NCI-H748 treated with DMSO at 0.1 percent for 48 hours (cell line): ENCODE data around the gene ARG2.
A peak's percentile ranks its signal among the peaks of the same experiment; 100 is the strongest.
"Not testable (repeated sequence)": the region's sequence is repeated elsewhere in the genome, so short reads cannot be mapped to it uniquely, and the experiment has no call there.

Experiments used
- DNase-seq: peaks from one replicate; lab custom pipeline; 2025; lab: John Stamatoyannopoulos, UW

ARG2 gene

DNA sequence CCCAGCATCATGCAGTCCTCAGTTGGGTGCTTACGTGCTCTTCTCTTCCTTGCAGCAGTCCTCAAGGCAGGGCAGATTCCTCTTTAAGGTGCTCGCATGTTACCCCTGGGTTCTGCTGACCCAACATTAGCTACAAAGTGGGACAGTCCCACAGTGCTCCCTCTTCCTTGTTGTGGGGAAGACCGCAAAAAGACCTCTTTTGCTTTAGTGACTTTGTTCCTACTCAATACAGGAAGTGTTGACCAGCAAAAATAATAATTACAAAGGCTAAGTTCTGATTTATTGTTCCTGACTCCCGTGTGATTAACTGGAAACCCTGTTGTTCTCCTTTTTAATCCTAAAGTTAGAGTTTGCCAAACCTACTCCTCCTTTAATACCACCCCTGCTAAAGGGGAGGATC is 33.4 kb upstream of the ARG2 start:
- no peak for DNase-seq

DNA sequence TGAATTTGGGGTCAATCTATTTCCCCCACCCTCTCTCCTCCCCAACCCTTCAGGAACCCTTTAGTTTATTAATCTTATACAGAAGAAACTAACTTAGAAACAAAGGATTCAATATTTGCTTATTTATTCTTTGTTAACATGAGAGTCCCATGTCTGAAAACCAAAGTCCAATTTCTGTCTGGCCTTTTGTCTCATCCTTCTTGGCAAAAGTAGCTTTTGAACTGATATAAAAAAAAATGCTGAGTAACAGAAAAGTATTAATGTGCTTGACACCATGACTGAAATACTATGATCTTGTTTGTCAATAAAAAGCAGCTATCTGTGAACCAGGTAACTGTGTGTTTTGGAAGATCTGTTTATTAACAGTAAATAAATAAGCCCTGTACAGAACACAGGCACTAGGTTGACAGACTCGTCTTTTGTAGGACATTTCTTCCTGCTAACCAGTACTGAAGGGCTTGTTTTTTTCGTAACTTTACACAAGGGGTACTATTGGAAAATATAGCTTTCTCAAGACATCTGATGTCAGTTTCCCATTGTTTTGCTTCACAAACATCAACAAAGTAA is 30.4 kb upstream of the ARG2 start:
- DNase-seq: no peak

DNA sequence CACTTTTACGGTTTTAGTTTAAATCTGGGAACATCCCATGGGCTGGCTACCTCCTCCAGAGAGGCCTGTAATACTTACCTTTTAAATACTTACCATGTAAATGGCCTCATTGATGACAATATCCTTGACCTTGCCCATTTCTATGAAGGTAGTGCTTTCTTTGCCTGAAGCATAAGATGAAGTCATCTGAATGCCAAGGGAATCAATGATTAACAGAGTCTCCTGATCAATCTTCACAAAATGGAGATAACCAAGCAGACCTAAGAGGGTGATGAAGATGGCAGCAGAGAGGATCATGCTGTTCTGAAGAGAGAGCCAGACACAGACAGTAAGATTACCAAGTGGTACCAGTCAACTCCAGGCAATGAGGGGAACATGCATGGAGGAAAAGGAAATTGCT is 26.1 kb upstream of the ARG2 start:
- not testable (repeated sequence) for DNase-seq

DNA sequence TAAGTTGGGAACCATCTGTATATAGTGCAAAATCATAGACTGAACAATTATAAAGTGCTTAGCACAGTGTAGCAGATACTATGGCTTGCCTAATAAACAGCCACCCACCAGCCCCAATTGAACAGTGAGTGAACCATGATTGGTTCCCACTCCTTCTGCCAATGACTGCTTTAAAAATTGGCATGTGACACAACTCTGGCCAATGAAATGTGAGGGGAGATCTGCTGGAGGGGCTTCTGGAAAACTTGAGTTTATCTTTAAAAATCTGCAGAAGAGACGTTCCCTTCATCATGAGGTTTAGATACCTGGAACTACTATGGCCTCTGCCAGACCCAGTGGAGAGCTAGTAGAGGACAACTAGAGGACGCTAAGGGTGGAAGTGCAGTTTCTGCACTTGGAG is 24.3 kb upstream of the ARG2 start:
- no peak for DNase-seq

DNA sequence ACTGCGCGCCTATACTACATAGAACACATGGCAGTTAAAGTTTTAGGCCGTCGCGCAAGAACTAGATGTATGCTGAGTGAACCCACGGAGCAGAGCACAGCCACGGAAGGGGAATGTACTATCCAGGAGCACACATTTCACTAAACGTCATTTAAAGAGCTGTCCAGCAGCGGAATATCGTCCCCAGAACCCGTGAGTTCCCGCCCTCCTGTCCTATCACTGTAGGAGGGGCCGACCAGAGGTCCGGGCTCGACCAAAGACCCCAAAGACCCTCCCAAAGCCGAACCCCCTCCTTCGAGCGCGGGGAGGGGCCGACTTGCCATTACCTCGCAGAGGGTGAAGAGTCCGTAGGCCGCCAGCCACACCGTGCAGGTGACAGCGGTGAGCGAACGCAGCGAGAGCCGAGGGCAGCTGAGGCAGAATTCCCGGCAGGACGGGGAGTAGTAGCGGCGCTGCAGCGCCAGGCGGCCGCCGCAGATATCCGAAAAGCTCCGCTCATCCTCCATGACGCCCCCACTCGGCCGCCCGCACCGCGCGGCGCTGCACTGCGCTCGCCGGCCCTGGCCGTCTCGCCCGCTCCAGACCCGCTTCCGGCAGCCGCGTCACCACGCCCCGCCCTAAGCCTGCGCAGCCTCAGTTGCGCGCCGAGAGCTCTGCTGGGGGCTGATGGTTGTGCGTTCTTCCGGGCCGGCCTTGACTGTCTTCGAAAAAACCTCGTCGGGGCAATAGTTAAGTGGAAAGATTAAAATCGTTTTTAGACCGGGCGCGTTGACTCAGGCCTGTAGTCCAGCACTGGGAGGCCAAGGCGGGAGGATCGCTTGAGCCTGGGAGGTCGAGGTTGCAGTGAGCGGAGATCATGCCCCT is 19.8 kb upstream of the ARG2 start, which contains the start of gene PIGH:
PIGH (minus strand) TSS at position 571 of the 864 bp plus-strand sequence; CDS start at position 506, 65 bp downstream.
- peak; percentile 77 for DNase-seq

DNA sequence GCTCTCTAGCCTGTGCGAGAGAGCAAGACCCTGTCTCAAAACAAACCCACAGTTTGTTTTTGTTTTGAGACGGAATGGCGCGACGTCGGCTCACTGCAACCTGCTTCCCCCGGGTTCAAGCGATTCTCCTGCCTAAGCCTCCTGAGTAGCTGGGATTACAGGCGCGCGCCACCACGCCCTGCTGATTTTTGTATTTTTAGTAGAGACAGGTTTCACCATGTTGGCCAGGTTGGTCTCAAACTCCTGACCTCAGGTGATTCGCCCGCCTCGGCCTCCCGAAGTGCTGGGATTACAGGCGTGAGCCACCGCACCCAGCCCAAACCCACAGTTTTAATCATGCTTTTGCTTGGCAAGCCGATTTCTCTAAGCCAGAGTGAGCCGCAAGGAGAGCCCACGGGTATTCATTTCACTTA is 19.2 kb upstream of the ARG2 start:
- DNase-seq: not testable (repeated sequence)

DNA sequence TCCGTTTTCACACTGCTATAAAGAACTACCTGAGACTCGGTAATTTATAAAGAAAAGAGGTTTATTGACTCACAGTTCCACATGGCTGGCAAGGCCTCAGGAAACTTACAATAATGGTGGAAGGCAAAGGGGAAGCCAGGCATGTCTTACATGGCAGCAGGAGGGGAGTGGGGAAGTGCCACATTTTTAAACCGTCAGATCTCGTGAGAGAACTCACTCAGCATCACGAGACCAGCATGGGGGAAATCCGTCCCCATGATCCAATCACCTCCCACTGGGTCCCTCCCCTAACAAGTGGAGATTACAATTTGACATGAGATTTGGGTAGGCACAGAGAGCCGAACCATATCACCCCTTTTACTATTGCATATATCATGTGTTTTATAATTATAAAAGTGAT is 17.6 kb upstream of the ARG2 start:
- no peak for DNase-seq

DNA sequence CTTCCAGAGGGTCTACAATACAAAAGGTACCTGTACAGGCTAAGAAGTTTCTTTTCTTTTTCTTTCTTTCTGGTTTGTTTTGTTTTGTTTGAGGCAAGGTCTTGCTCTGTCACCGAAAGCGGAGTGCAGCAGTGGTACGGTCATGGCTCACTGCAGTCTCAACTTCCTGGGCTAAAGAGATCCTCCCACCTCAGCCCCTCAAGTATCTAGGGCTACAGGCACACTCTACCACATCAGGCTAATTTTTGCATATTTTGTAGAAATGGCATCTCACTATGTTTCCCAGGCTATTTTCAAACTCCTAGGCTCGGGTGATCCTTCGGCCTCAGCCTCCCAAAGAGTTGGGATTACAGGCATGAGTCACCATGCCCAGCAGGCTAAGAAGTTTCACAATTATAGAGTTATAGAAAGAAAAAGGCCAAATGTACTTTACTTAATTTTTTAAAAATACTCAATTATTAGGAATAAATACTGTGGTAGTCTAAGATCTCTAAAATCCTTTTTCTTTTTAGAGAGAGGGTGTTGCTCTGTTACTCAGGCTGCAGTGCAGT is 16.6 kb upstream of the ARG2 start:
- DNase-seq: no peak

DNA sequence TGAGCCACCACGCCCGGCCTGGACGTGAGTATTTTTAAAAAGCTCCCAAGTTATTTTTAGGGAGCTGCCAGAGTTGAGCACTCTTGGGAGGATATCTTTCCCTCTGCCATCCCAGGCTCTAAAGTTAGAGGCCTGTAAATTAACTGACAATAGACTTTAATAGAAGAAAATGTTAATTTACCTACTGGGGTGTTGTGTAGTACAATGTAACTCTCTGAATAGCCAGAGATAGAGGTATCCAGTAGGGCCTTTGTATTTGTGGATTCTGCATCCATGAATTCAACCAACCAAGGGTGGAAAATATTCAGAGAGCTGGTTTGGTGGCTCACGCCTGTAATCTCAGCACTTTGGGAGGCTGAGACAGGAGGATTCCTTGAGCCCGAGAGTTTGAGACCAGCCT is 12.1 kb upstream of the ARG2 start:
- no peak for DNase-seq

DNA sequence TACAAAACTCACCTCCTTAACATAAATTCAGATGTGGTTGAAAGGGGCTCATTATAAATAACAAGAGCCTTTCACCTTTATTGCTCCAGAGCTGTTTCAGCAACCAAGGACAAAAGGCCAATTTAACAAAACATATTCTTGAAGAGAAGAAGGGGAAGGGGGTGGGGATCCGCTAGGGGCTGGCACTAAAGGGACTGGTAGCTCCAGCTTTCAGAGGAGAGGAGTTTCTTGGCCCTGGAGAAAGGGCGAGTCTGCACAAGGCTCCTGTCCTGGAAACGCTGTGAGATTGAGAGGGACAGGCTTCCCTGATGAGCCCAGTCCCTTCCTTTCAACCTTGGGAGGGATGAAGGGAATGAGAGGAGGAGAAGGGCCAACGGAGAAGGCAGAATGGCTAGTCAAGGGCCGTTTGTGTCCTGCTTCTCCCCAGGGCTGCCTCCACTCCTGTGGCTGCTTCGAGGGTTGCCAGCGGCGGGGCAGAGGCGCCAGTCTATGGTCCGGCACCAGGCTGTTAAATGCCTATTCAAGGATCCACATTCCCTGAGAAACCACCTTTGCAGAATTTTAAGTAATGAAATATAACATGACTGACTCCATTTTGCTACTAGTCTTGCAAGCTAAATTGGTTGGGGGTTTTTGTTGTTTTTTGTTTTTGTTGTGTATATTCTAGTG is 9.9 kb upstream of the ARG2 start:
- DNase-seq: no peak

DNA sequence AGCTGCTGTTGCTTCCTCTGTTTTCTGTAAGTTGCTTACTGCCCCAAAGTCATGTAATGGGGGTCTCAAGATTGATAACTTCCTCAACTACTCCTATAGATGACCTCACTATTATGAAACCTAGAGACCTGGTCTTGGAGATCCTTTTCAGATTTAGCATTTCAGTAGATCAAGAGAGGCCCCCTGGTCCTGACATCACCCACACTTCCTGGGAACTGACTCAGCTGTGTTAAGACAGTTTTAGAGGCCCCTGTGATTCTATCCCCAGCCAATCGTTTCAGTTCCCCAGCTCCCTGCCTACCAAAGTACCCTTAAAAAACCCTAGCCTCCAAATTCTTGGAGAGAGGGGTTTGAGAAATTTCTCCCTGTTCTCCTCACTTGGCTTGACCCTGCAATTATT is 9.2 kb upstream of the ARG2 start:
- no peak for DNase-seq

DNA sequence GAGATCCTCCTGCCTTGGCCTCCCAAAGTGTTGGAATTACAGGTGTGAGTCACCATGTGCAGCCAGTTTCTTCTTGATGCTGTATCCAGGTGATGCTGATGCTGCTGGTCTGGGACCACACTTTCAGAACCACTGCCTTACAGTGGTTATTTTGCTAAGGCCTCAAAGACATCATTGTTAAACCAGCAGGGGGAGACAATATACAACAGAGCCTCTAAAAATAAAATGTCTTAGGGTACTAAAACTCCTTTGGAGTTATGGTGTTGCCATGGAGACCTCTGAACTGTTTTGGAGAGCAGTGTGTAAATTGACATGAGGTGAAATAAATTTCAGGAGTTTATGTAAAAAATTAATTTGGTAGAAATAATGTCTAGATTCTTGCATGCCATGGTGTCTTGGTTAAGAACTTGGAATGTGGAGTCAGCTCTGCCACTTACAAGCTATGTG is 1.1 kb upstream of the ARG2 start:
- DNase-seq: peak; percentile 64

DNA sequence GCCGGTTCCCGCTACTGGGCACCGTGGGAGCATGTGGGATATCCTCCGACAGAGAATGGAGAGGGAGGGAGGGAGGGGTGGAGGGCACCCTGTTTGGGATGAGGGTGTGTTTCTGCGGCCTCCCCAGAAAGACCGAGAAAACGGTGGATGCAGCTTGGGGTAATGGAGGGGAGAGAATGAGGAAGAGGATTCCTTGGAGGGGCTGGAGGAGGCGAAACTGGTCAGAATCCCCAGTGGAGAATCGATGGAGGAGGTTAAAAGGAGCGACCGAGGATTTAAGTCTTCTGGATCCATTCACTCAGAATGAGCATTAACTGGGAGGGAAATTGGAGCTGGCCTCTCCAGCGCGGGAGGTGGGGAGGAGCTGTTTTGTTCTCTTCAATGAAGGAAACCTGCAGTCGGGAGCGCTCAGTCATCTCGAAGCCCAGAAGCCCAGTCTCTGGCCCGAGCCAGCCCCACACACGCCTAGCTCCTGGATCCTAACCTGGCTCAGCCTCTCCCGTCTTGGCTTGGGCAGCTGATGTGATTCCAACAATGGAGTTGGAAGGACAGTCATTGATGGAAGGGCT is 581 bp downstream of the ARG2 start:
- DNase-seq: peak; percentile 11

DNA sequence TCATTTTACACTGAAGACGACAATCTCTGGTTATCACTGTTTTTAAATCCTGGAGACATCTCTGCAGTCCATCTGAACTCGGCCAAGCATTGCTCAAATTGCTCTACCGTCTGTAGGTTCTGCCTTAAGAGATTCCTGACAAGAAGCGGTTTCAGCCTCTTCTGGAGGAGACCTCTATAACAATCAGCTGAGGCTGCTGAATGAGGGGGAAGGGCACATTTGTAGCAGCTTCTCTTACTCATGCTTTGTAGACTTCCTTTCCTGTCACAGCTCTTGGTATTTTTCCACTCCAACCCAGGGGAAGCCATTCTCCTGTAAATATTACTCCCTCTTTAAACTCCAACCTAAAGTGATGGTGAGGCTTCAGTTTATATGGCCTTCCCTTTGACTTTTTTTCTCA is 3.0 kb downstream of the ARG2 start:
- DNase-seq: no peak

DNA sequence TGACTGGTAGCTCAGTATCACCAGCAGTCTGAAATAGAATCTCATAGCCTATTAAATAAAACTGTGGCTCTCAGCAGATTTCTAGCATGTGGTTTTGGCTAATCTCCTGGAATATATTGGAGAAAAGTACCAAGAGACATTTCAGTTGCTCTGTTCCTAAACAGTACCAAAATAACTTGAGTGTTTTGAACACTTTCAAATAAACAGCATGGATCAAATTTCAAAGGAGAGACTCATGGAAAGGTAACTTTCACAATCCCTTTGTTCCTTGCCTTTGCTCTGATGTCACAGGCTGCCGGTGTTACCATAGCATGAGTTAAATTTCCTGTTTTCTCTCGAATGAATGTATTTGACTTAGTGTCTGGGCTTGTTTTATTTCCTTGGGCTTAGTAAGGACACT is 3.4 kb downstream of the ARG2 start:
- no peak for DNase-seq

DNA sequence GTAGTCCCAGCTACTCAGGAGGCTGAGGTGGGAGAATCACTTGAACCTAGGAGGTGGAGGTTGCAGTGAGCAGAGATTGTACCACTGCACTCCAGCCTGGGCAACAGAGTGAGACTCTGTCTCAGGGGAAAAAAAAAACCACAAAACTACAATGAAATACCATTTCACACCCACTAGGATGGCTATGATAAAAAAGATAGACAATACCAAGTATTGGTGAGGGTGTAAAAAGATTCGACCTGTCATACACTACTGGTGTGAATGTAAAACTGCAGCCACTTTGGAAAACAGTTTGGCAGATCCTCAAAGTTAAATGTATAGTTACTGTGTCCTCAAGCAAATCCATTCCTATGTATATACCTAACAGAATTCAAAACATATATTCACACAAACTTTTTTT is 6.4 kb downstream of the ARG2 start:
- DNase-seq: not testable (repeated sequence)

DNA sequence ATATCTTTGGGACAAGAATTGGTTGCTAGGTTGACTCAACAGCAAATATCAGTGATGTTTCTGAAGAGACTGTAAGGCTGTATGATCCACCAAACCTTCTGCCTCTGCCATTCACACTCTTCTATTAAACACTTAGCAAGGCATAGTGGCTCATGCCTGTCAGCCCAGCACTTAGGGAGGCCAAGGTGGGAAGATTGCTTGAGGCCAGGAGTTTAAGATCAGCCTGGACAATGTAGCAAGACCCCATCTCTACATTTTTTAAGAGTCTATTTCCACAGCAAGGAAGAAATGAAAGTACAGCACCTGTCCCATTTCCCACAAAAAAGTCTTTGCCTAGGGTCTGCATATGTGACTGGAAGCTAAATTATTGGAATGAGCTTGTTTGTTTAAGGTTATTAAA is 7.8 kb downstream of the ARG2 start:
- DNase-seq: no peak

DNA sequence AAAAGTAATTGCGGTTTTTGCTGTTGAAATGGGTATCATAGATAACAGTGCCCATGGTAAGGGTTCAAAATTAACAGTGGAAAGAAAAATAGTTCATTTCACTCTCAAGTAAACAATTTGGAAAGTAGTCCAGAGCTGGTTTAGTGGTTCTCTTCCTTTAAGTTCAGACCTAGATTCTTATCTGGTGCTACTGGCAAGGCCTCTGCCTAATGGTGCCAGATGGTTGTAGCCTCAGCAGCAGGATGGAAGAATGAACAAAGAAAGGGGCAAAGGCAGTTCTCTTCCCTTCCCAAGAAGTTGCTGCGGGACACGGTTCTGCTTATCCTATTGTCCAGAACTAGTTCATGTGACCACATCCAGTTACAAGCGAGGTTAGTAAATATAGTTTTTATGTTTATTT is 10.5 kb downstream of the ARG2 start:
- no peak for DNase-seq

DNA sequence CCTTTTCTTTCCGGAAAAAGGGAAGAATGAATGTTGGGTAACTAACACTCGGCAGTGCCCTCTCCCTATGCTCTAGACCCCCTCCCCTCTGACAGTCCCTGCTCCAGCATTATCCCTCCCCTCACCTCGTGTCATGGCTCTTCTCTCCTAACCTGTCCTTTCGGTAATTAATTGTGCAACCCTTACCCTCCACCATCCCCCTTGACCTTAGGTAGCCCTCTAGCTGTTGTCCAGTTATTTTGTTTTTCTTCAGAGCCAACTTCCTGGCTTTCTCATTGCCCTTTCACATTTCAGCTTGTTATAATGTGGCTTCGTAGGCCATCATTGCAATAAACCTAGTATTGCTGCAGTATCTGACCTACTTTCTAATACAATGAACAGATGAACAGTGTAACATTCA is 11.2 kb downstream of the ARG2 start:
- DNase-seq: no peak

DNA sequence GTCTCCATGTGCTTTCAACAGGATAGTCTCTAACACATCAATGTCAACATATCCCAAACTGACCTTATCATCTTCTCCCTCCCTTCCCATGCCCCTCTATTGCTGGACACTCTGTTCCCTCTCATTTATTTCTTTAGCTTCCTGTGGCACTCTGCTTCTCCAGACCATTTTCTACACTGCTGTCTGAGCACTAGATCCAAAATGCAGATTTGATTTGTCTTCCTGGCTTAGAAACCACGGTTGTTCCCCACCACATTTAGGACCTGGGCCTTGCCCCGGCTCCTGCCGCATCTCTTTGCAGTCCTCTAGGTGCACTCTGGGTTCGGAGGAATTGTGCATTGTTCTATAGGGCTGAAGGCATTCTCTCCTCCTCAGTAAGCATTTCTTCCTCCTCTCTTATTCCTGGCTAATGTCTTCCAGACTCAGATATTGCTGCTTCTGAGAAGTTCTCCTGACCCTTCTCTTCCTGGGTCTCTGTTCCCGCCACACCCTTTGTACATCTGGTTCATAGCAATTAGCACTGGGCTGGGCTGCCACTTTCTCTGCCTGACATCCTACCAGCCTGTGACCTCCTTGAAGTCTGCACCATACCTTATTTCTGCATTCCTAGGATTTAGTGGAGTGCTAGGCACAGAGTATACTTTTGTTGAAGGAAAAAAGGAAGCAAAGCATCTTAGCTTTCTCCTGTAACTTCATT is 13.9 kb downstream of the ARG2 start:
- DNase-seq: no peak

DNA sequence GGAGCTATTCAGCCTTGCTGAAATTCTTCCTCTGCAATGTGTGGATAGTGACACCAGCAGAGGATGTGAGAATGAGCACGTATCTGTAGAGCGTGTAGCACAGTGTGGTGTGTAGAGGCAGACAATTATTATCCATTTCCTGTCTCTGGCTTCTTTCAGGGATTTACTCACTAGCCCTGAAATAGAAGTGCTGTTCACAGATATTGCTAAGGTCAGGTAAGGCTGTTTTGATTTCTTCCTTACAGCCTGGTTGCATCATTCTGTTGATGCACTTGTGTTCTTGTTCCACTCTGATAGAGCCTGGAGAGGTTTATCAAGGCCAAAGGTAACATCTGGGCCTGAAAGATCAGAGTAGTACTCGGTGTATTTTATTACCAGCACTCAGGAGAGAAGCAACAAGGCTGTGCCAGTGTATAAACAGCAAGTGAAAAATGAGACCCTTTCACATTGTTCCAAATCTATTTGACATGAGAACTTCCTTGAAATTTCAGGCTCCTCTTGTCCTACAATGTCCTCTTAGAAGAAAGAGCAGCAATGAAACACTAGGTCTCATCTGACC is 16.7 kb downstream of the ARG2 start:
- no peak for DNase-seq

DNA sequence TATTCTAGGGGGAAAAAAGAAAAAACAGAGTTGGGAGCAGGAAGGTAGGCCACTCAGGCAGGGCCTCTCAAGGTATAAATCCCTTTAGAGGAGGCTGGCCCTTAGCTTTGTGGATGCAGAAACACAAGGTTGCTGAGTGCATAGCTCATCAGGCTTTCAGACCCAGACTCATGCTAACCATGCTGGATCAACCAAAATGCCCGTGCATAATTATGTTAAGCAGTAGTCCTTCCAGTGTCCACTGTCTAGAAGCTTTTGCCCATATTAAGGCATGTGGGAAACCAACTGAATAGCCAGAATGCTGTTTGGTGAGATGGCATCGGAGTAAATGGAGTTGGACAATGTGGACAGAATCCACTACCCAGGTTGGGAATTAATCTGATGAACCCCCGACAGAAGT is 18.9 kb downstream of the ARG2 start:
- no peak for DNase-seq
